ENCODE measurements around the gene PAQR9. TPM values are rescaled to one million over a fixed set of nuclear protein-coding genes. Genes with fewer than 3 reads are reported as not detected.
A peak's percentile ranks its signal among the peaks of the same experiment; 100 is the strongest.

The PAQR9 gene
- total and polyA plus RNA-seq, 9 of the 15 experiments (the other 6 are each of a cell fraction or from before 2014, with no cell fraction given), result 0.04 to 0.58 (median 0.22) TPM

DNA sequence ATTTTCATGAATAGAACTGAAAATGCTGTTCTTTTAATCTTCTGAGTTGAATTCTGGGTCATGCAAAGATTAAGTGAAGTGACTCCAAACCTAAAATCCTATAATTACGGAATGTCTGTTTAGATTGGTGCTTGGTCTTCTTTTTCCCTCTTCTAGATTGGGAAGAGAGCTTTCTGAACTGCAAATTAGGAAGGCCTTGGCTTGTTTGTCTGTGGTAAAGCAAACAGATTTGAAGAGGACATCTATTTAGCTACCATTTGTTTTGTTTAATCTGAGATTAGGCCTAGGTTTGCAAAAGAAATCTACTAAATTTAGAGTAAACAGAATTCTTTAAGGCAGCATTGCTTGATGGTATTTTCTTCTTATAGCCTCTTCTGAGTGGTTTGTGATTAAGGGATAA lies 23.5 kb downstream of the PAQR9 start:
- Histone ChIP-seq H2AFZ (ENCODE audit: low read depth, low read length) (peak overlapping the region; percentile 2; the same call in 1 of the 2 replicates), H3K4me2 (ENCODE audit: insufficient read depth, low read length) (no peak overlapping the region), H3K9me1 (ENCODE audit: control insufficient read depth, insufficient read depth, low read length) (no peaks in the 10 kb centered on the region), H3K36me3 (ENCODE audit: control insufficient read depth, insufficient read depth, low read length) (no peaks in the 10 kb centered on the region), H3K4me3 (no peak overlapping the region), H3K9ac (ENCODE audit: insufficient read depth in 1 of 2, low read depth in 2 of 2, low read length in 2 of 2) (no peak overlapping the region), H3K9me3 (replicated peaks; ENCODE audit: control insufficient read depth, insufficient read depth, low read depth, low read length) (peaks cover 2% of the 10 kb centered on the region; the same call in 1 of the 2 replicates), H3K27ac (ENCODE audit: extremely low read depth, low read depth, low read length) (no peak overlapping the region), H3K27me3 (ENCODE audit: control insufficient read depth in 2 of 2, insufficient read depth in 2 of 2, low read length in 2 of 2) (no peaks in the 10 kb centered on the region), H4K20me1 (replicated peaks; ENCODE audit: control insufficient read depth, insufficient read depth, low read length) (no peaks in the 10 kb centered on the region), H3K79me2 (ENCODE audit: control insufficient read depth, insufficient read depth, low read length) (no peaks in the 10 kb centered on the region), H3K4me1 (replicated peaks in 1 of 2; ENCODE audit: control insufficient read depth in 2 of 2, insufficient read depth in 2 of 2, low read length in 2 of 2) (no peaks in the 10 kb centered on the region)
- no TSS peak for BruUV-seq (replicated peaks)
- FAIRE-seq (no peak), ATAC-seq (no peak), DNase-seq (ENCODE audit: extremely low read depth in 1 of 4, low spot score in 3 of 4) (no peak)
- intact Hi-C loops (cut with micrococcal nuclease) (no loop called here), in situ Hi-C loops (cut with MboI) (no loop called here)
- 69% methylated on average over 1 of the region's 1 CpG for WGBS (ENCODE audit: insufficient coverage, low coverage, missing lambda C conversion rate)
- TF ChIP-seq TCF7L2 (IDR thresholded peaks at IDR 0.05; ENCODE audit: low read depth, low read length), result no peak
- no peak for TF ChIP-seq CTBP1 (IDR thresholded peaks at IDR 0.05; ENCODE audit: borderline replicate concordance)
- TF ChIP-seq KDM1A (IDR thresholded peaks at IDR 0.05), result no peak
- no peak for TF ChIP-seq XRCC4 (IDR thresholded peaks at IDR 0.05; ENCODE audit: extremely low read depth, insufficient read depth, insufficient read length)
- TF ChIP-seq SAP30 (IDR thresholded peaks at IDR 0.05; ENCODE audit: borderline replicate concordance, insufficient read depth, low read depth, low read length, poor library complexity, severe bottlenecking), result no peak
- TF ChIP-seq BACH1 (tag; IDR thresholded peaks at IDR 0.05), result no peak
- TF ChIP-seq TRIM28 (IDR thresholded peaks at IDR 0.05), result no peak
- no peak for TF ChIP-seq YBX1 (IDR thresholded peaks at IDR 0.05)
- TF ChIP-seq, protein P1, sequence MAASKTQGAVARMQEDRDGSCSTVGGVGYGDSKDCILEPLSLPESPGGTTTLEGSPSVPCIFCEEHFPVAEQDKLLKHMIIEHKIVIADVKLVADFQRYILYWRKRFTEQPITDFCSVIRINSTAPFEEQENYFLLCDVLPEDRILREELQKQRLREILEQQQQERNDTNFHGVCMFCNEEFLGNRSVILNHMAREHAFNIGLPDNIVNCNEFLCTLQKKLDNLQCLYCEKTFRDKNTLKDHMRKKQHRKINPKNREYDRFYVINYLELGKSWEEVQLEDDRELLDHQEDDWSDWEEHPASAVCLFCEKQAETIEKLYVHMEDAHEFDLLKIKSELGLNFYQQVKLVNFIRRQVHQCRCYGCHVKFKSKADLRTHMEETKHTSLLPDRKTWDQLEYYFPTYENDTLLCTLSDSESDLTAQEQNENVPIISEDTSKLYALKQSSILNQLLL (CRISPR knock-in tag; IDR thresholded peaks at IDR 0.05; ENCODE audit: borderline replicate concordance), result no peak
- TF ChIP-seq TBP (optimal IDR thresholded peaks at IDR 0.05; ENCODE audit: low read depth, low read length), result no peak
- TF ChIP-seq ZNF41 (CRISPR knock-in tag; conservative IDR thresholded peaks at IDR 0.05), result no peak
- no peak for TF ChIP-seq ARID2 (IDR thresholded peaks at IDR 0.05)
- TF ChIP-seq SIN3A (IDR thresholded peaks at IDR 0.05; ENCODE audit: borderline replicate concordance in 2 of 2, control insufficient read depth in 1 of 2, low read depth in 2 of 2, low read length in 2 of 2), result no peak
- no peak for TF ChIP-seq CSDE1 (IDR thresholded peaks at IDR 0.05)
- no peak for TF ChIP-seq ZNF3 (CRISPR knock-in tag; IDR thresholded peaks at IDR 0.05)
- TF ChIP-seq, protein P2, sequence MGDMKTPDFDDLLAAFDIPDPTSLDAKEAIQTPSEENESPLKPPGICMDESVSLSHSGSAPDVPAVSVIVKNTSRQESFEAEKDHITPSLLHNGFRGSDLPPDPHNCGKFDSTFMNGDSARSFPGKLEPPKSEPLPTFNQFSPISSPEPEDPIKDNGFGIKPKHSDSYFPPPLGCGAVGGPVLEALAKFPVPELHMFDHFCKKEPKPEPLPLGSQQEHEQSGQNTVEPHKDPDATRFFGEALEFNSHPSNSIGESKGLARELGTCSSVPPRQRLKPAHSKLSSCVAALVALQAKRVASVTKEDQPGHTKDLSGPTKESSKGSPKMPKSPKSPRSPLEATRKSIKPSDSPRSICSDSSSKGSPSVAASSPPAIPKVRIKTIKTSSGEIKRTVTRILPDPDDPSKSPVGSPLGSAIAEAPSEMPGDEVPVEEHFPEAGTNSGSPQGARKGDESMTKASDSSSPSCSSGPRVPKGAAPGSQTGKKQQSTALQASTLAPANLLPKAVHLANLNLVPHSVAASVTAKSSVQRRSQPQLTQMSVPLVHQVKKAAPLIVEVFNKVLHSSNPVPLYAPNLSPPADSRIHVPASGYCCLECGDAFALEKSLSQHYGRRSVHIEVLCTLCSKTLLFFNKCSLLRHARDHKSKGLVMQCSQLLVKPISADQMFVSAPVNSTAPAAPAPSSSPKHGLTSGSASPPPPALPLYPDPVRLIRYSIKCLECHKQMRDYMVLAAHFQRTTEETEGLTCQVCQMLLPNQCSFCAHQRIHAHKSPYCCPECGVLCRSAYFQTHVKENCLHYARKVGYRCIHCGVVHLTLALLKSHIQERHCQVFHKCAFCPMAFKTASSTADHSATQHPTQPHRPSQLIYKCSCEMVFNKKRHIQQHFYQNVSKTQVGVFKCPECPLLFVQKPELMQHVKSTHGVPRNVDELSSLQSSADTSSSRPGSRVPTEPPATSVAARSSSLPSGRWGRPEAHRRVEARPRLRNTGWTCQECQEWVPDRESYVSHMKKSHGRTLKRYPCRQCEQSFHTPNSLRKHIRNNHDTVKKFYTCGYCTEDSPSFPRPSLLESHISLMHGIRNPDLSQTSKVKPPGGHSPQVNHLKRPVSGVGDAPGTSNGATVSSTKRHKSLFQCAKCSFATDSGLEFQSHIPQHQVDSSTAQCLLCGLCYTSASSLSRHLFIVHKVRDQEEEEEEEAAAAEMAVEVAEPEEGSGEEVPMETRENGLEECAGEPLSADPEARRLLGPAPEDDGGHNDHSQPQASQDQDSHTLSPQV (IDR thresholded peaks at IDR 0.05), result no peak
- ChIA-PET POLR2A (interaction anchor here (1.1 kb wide), 2 partner anchors 10 to 22 kb away, joined by 3 to 4 read pairs; no protein-coding TSS in a partner anchor), CTCF (ENCODE audit: low intra/inter-chr PET ratio) (no interaction called here)

Data from K562 (cell line).